K562 (cell line): ENCODE results near the gene ZNF668. TPM values are rescaled to one million over a fixed set of nuclear protein-coding genes. Genes with fewer than 3 reads are reported as not detected.
A peak's percentile ranks its signal among the peaks of the same experiment; 100 is the strongest.

Experiments
- FOXJ3 ChIP-seq: sonication (generic); formaldehyde crosslinking; IDR thresholded peaks from 2 replicates; pipeline ENCODE4 v1.4.0; 2020; ENCODE audit warnings: mild to moderate bottlenecking, missing genetic modification reagents
- FOXP1 ChIP-seq: sonication (generic); formaldehyde crosslinking; IDR thresholded peaks from 2 replicates; pipeline ENCODE4 v1.8.0; 2022; ENCODE audit warnings: mild to moderate bottlenecking, missing genetic modification reagents
- JUNB ChIP-seq: fragments of 450-650 bp; formaldehyde crosslinking; conservative IDR thresholded peaks from 2 replicates; pipeline ENCODE4 v1.4.0; 2020; ENCODE audit warnings: mild to moderate bottlenecking
- TEAD1 ChIP-seq, 2 experiments: fragments of 450-650 bp in 1 of 2; sonication (generic) in 1 of 2; formaldehyde crosslinking; IDR thresholded peaks; 2 replicates each; pipeline versions ENCODE4 v1.4.0 to v1.8.0; 2020 to 2022; ENCODE audit warnings: mild to moderate bottlenecking in 2 of 2, missing genetic modification reagents in 1 of 2
- ZNF165 ChIP-seq: fragments of 250-450 bp; sonication (Bioruptor Pico); IDR thresholded peaks from 2 replicates; pipeline ENCODE4 v1.4.0; 2020; ENCODE audit warnings: borderline replicate concordance
- polyA plus RNA-seq, 8 experiments: library from polyadenylated mRNA; depleted of rRNA in 4 of 8; stranded (reverse) in 5 of 8; unstranded in 3 of 8; fragments of >200 nt; fragmentation: Nextera tagmentation in 2 of 8; fragmentation: Illumina TruSeq in 1 of 8; extraction: Ambion mirVana in 2 of 8; extraction: Trizol in 1 of 8; gene quantifications; 2 replicates each; pipeline versions ENCODE4 v1.2.1 to v1.2.3, GENCODE V29; 2011 to 2014; ENCODE audit warnings: inconsistent platforms in 1 of 8, missing spikeins in 1 of 8
- total RNA-seq, 7 experiments: library from RNA; depleted of rRNA in 6 of 7; stranded (reverse); fragments of >200 nt in 6 of 7; fragmentation: Illumina TruSeq in 2 of 7; extraction: Trizol in 2 of 7; gene quantifications; 2 replicates each; pipeline versions ENCODE4 v1.2.1 to v1.2.3, GENCODE V29; 2011 to 2021; ENCODE audit warnings: low replicate concordance in 1 of 7
- TF ChIP-seq, protein P1 (sequence below): fragments of 250-450 bp; sonication (Bioruptor Pico); IDR thresholded peaks from 2 replicates; pipeline ENCODE4 v1.4.0; 2020; ENCODE audit warnings: mild to moderate bottlenecking
- TF ChIP-seq, protein P2 (sequence below): fragments of 450-650 bp; IDR thresholded peaks from 2 replicates; pipeline ENCODE4 v1.6.1; 2016; ENCODE audit warnings: mild to moderate bottlenecking, moderate library complexity
- TF ChIP-seq, protein P3 (sequence below): sonication (generic); formaldehyde crosslinking; IDR thresholded peaks from 2 replicates; pipeline ENCODE4 v1.5.0; 2020; ENCODE audit warnings: missing genetic modification reagents
- TF ChIP-seq, protein P4 (sequence below): fragments of 250-450 bp; sonication (Bioruptor Pico); IDR thresholded peaks from 2 replicates; pipeline ENCODE4 v1.5.0; 2020; ENCODE audit warnings: mild to moderate bottlenecking
- TF ChIP-seq, protein P5 (sequence below): sonication (generic); formaldehyde crosslinking; IDR thresholded peaks from 2 replicates; pipeline ENCODE4 v1.9.0; 2022; ENCODE audit warnings: mild to moderate bottlenecking, missing genetic modification reagents

ZNF668 gene
- total and polyA plus RNA-seq, 9 of the 15 experiments (the other 6 are each of a cell fraction or from before 2014, with no cell fraction given): 0.04 to 15.3 (median 3.8) TPM; not detected in 1

DNA sequence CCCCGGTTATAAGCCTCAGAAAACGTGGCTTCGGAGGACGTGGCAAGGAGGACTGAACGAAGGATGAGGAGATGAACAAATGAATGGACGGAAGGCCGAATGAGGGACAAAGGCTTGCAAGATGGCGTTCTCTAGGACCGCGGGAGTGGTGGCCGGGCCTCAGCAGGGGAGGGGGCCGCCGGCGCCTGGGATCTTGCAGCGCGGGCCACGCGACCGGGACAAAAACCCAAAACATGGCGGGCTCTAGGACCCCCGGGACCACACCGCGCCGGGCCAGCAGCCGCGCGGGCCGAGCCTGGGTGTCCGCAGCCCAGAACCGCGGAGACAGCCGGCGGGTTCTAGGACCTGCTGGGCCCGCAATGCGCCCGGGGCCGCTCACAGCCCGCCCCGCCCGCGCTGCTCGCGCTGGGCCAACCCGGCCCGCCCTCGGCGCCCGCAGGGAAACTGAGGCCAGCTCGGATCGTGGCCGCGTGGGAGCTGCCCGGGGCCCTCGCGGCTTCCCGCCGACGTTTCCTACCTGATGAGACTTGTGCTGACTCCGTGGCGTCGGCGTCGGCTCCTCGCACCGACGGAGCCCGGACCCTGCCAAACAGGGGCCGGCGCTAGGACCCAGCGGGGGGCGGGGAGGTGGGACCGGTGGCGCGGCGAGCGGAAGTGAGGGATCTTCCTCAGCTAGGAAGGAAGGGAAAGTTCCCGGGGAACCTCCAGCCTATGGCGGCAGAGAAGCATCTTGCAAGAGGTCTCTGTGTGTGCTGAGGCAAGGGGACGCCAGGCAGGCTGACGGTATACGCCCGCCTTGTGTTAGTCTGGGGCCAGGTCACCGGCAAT lies 684 bp downstream of the ZNF668 start (continued):
- TF ChIP-seq, protein P1, sequence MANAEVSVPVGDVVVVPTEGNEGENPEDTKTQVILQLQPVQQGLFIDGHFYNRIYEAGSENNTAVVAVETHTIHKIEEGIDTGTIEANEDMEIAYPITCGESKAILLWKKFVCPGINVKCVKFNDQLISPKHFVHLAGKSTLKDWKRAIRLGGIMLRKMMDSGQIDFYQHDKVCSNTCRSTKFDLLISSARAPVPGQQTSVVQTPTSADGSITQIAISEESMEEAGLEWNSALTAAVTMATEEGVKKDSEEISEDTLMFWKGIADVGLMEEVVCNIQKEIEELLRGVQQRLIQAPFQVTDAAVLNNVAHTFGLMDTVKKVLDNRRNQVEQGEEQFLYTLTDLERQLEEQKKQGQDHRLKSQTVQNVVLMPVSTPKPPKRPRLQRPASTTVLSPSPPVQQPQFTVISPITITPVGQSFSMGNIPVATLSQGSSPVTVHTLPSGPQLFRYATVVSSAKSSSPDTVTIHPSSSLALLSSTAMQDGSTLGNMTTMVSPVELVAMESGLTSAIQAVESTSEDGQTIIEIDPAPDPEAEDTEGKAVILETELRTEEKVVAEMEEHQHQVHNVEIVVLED (CRISPR knock-in tag): peak; percentile 54; the same call in 1 of the 2 replicates
- TF ChIP-seq, protein P2, sequence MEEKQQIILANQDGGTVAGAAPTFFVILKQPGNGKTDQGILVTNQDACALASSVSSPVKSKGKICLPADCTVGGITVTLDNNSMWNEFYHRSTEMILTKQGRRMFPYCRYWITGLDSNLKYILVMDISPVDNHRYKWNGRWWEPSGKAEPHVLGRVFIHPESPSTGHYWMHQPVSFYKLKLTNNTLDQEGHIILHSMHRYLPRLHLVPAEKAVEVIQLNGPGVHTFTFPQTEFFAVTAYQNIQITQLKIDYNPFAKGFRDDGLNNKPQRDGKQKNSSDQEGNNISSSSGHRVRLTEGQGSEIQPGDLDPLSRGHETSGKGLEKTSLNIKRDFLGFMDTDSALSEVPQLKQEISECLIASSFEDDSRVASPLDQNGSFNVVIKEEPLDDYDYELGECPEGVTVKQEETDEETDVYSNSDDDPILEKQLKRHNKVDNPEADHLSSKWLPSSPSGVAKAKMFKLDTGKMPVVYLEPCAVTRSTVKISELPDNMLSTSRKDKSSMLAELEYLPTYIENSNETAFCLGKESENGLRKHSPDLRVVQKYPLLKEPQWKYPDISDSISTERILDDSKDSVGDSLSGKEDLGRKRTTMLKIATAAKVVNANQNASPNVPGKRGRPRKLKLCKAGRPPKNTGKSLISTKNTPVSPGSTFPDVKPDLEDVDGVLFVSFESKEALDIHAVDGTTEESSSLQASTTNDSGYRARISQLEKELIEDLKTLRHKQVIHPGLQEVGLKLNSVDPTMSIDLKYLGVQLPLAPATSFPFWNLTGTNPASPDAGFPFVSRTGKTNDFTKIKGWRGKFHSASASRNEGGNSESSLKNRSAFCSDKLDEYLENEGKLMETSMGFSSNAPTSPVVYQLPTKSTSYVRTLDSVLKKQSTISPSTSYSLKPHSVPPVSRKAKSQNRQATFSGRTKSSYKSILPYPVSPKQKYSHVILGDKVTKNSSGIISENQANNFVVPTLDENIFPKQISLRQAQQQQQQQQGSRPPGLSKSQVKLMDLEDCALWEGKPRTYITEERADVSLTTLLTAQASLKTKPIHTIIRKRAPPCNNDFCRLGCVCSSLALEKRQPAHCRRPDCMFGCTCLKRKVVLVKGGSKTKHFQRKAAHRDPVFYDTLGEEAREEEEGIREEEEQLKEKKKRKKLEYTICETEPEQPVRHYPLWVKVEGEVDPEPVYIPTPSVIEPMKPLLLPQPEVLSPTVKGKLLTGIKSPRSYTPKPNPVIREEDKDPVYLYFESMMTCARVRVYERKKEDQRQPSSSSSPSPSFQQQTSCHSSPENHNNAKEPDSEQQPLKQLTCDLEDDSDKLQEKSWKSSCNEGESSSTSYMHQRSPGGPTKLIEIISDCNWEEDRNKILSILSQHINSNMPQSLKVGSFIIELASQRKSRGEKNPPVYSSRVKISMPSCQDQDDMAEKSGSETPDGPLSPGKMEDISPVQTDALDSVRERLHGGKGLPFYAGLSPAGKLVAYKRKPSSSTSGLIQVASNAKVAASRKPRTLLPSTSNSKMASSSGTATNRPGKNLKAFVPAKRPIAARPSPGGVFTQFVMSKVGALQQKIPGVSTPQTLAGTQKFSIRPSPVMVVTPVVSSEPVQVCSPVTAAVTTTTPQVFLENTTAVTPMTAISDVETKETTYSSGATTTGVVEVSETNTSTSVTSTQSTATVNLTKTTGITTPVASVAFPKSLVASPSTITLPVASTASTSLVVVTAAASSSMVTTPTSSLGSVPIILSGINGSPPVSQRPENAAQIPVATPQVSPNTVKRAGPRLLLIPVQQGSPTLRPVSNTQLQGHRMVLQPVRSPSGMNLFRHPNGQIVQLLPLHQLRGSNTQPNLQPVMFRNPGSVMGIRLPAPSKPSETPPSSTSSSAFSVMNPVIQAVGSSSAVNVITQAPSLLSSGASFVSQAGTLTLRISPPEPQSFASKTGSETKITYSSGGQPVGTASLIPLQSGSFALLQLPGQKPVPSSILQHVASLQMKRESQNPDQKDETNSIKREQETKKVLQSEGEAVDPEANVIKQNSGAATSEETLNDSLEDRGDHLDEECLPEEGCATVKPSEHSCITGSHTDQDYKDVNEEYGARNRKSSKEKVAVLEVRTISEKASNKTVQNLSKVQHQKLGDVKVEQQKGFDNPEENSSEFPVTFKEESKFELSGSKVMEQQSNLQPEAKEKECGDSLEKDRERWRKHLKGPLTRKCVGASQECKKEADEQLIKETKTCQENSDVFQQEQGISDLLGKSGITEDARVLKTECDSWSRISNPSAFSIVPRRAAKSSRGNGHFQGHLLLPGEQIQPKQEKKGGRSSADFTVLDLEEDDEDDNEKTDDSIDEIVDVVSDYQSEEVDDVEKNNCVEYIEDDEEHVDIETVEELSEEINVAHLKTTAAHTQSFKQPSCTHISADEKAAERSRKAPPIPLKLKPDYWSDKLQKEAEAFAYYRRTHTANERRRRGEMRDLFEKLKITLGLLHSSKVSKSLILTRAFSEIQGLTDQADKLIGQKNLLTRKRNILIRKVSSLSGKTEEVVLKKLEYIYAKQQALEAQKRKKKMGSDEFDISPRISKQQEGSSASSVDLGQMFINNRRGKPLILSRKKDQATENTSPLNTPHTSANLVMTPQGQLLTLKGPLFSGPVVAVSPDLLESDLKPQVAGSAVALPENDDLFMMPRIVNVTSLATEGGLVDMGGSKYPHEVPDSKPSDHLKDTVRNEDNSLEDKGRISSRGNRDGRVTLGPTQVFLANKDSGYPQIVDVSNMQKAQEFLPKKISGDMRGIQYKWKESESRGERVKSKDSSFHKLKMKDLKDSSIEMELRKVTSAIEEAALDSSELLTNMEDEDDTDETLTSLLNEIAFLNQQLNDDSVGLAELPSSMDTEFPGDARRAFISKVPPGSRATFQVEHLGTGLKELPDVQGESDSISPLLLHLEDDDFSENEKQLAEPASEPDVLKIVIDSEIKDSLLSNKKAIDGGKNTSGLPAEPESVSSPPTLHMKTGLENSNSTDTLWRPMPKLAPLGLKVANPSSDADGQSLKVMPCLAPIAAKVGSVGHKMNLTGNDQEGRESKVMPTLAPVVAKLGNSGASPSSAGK: no peak
- TF ChIP-seq, protein P3, sequence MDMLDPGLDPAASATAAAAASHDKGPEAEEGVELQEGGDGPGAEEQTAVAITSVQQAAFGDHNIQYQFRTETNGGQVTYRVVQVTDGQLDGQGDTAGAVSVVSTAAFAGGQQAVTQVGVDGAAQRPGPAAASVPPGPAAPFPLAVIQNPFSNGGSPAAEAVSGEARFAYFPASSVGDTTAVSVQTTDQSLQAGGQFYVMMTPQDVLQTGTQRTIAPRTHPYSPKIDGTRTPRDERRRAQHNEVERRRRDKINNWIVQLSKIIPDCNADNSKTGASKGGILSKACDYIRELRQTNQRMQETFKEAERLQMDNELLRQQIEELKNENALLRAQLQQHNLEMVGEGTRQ (CRISPR knock-in tag): 0 out of 2 replicates have a peak, but pooled peaks have one; percentile 2
- TF ChIP-seq FOXJ3 (CRISPR knock-in tag) (no peak), FOXP1 (no peak), JUNB (CRISPR knock-in tag) (no peak), ZNF165 (no peak), TEAD1 (CRISPR knock-in tag; IDR thresholded peaks at IDR 0.05) (0 out of 4 replicates have a peak, but pooled peaks of 1 of the 2 experiments have one; percentile 65)
- TF ChIP-seq, protein P4, sequence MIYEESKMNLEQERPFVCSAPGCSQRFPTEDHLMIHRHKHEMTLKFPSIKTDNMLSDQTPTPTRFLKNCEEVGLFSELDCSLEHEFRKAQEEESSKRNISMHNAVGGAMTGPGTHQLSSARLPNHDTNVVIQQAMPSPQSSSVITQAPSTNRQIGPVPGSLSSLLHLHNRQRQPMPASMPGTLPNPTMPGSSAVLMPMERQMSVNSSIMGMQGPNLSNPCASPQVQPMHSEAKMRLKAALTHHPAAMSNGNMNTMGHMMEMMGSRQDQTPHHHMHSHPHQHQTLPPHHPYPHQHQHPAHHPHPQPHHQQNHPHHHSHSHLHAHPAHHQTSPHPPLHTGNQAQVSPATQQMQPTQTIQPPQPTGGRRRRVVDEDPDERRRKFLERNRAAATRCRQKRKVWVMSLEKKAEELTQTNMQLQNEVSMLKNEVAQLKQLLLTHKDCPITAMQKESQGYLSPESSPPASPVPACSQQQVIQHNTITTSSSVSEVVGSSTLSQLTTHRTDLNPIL (CRISPR knock-in tag): no peak
- TF ChIP-seq, protein P5, sequence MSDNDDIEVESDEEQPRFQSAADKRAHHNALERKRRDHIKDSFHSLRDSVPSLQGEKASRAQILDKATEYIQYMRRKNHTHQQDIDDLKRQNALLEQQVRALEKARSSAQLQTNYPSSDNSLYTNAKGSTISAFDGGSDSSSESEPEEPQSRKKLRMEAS (CRISPR knock-in tag): no peak; the same call in none of the 2 replicates
